Neural progenitor cell (in vitro differentiated cells): ENCODE results near the gene IKZF3.

Source experiments
- CTCF ChIP-seq: fragments of 200-600 bp; sonication (generic); IDR thresholded peaks from 2 replicates; pipeline ENCODE4 v1.5.1; 2017; ENCODE audit warnings: antibody characterized with exemption, mild to moderate bottlenecking
- EZH2 ChIP-seq: fragments of 200-600 bp; sonication (generic); IDR thresholded peaks from 2 replicates; pipeline ENCODE4 v1.6.1; 2017; ENCODE audit warnings: antibody characterized with exemption, mild to moderate bottlenecking, moderate library complexity
- EZH2phosphoT487 ChIP-seq: fragments of 200-600 bp; sonication (generic); IDR thresholded peaks from 2 replicates; pipeline ENCODE4 v1.6.1; 2017; ENCODE audit warnings: antibody characterized with exemption

GRCh38 chr17:39898088-39898487, 34.0 kb upstream of the IKZF3 start:
- TF ChIP-seq CTCF, result no peak
- TF ChIP-seq EZH2, result no peak
- TF ChIP-seq EZH2phosphoT487, result no peak
